Hepatocyte (in vitro differentiated cells): ENCODE measurements around the gene ARHGEF37.

Experiments used
- CTCF ChIP-seq: fragments of 200-600 bp; sonication (generic); IDR thresholded peaks from 2 replicates; pipeline ENCODE4 v1.5.1; 2016; ENCODE audit warnings: antibody characterized with exemption, mild to moderate bottlenecking; ENCODE audit not compliant: poor library complexity
- EZH2phosphoT487 ChIP-seq: fragments of 200-600 bp; sonication (generic); IDR thresholded peaks from one replicate; pipeline ENCODE4 v1.6.1; 2018; ENCODE audit warnings: antibody characterized with exemption, mild to moderate bottlenecking, low read depth, moderate library complexity; ENCODE audit not compliant: unreplicated experiment, severe bottlenecking

GRCh38 chr5:149677731-149678130 is 96.4 kb downstream of the ARHGEF37 start:
- no peak for TF ChIP-seq EZH2phosphoT487
- no peak for TF ChIP-seq CTCF
